GM12878 (cell line): ENCODE results near the gene PMS1. TPM values are rescaled to one million over a fixed set of nuclear protein-coding genes. Genes with fewer than 3 reads are reported as not detected.

Experiments used
- ATAC-seq: fragments of 200-7000 bp; cut with Tn5 transposase; 3 replicates; pipeline ENCODE4 v1.9.1; 2020; ENCODE audit warnings: mild to moderate bottlenecking, moderate library complexity
- BruUV-seq: library from RNA; stranded (reverse); fragments of 400-500 nt; replicated peaks from 2 replicates; lab custom pipeline; 2021; lab: Mats Ljungman, UMichigan
- CTCF ChIA-PET: fragments of 300-600 bp; sonication (Branson Sonifier 250); formaldehyde crosslinking; extraction: SDS; loops from one replicate; lab custom pipeline; 2021; ENCODE audit warnings: inconsistent platforms; lab: Yijun Ruan, JAX
- POLR2A ChIA-PET: fragments of 350-600 bp; formaldehyde crosslinking; extraction: SDS; loops from one replicate; lab custom pipeline; 2021; ENCODE audit warnings: inconsistent platforms; lab: Charles Lee
- RAD21 ChIA-PET: fragments of 300-600 bp; sonication (Branson Sonifier 250); formaldehyde crosslinking; loops from one replicate; lab custom pipeline; 2023; ENCODE audit warnings: antibody characterized with exemption; ENCODE audit not compliant: unreplicated experiment; lab: Charles Lee
- SMC1A ChIA-PET: fragments of 300-600 bp; sonication (Branson Sonifier 250); formaldehyde crosslinking; loops from one replicate; lab custom pipeline; 2023; ENCODE audit not compliant: unreplicated experiment, uncharacterized antibody; lab: Charles Lee
- DNase-seq: peaks from one replicate; pipeline ENCODE4 v3.0.0-alpha.2; 2011; ENCODE audit warnings: low read depth, low spot score
- FAIRE-seq: peaks from 3 replicates; lab custom pipeline; 2011; peaks lifted over from hg19 to GRCh38; lab: Jason Lieb, UNC
- H2AFZ ChIP-seq: 2 replicates; pipeline ENCODE4 v1.6.0; 2011; ENCODE audit warnings: low read depth, low read length, control low read depth; ENCODE audit not compliant: control insufficient read depth
- H3K27ac ChIP-seq: 2 replicates; pipeline ENCODE4 v1.5.1; 2011; ENCODE audit warnings: control low read depth; ENCODE audit not compliant: control insufficient read depth, insufficient read depth
- H3K27me3 ChIP-seq, 2 experiments: replicated peaks in 1 of 2; 2 replicates each; pipeline versions ENCODE4 v1.6.0 to v1.6.1; 2011; ENCODE audit warnings: low read length in 1 of 2; ENCODE audit not compliant: control insufficient read depth in 2 of 2, insufficient read depth in 2 of 2
- H3K36me3 ChIP-seq, 2 experiments: 2 replicates each; pipeline ENCODE4 v1.5.1; 2011; ENCODE audit warnings: low read length in 1 of 2; ENCODE audit not compliant: control insufficient read depth in 2 of 2, insufficient read depth in 2 of 2
- H3K4me1 ChIP-seq: 2 replicates; pipeline ENCODE4 v1.6.1; 2011; ENCODE audit warnings: mild to moderate bottlenecking, low read length, moderate library complexity, mixed read lengths; ENCODE audit not compliant: control insufficient read depth, insufficient read depth
- H3K4me2 ChIP-seq: 2 replicates; pipeline ENCODE4 v1.6.0; 2011; ENCODE audit warnings: control low read depth; ENCODE audit not compliant: control insufficient read depth, insufficient read depth
- H3K4me3 ChIP-seq: fragments of 200-600 bp; sonication (generic); 2 replicates; pipeline ENCODE4 v1.5.1; 2016
- H3K79me2 ChIP-seq: 2 replicates; pipeline ENCODE4 v1.6.0; 2011; ENCODE audit warnings: low read length; ENCODE audit not compliant: control insufficient read depth, insufficient read depth
- H3K9ac ChIP-seq: 2 replicates; pipeline ENCODE4 v1.8.0; 2011; ENCODE audit warnings: low read length, control low read depth, mixed read lengths; ENCODE audit not compliant: control insufficient read depth, insufficient read depth
- H3K9me3 ChIP-seq: replicated peaks from 3 replicates; pipeline ENCODE4 v1.5.1; 2011; ENCODE audit warnings: mild to moderate bottlenecking, low read length; ENCODE audit not compliant: control insufficient read depth, insufficient read depth
- H4K20me1 ChIP-seq: 2 replicates; pipeline ENCODE4 v1.6.0; 2011; ENCODE audit not compliant: control insufficient read depth, insufficient read depth
- BCL11A ChIP-seq: IDR thresholded peaks from 2 replicates; pipeline ENCODE4 v1.6.1; 2011; ENCODE audit warnings: low read depth, low read length
- CBX5 ChIP-seq: sonication (generic); IDR thresholded peaks from 2 replicates; pipeline ENCODE4 v1.6.1; 2016; ENCODE audit warnings: low read depth, moderate library complexity, mild to moderate bottlenecking, inconsistent platforms
- CTCF ChIP-seq, 3 experiments: IDR thresholded peaks in 2 of 3; conservative IDR thresholded peaks in 1 of 3; 2 replicates each; pipeline ENCODE4 v1.5.1; 2011; ENCODE audit warnings: low read depth in 3 of 3, low read length in 3 of 3, mild to moderate bottlenecking in 3 of 3, control low read depth in 2 of 3, moderate library complexity in 2 of 3, inconsistent platforms in 1 of 3, mixed read lengths in 1 of 3; ENCODE audit not compliant: control insufficient read depth in 2 of 3, insufficient read depth in 1 of 3; ENCODE audit errors: extremely low read depth in 1 of 3
- HDAC6 ChIP-seq: fragments of 200-600 bp; sonication (generic); IDR thresholded peaks from one replicate; pipeline ENCODE4 v1.8.0; 2017; ENCODE audit warnings: antibody characterized with exemption; ENCODE audit not compliant: unreplicated experiment
- NFIC ChIP-seq: IDR thresholded peaks from 2 replicates; pipeline ENCODE4 v1.6.1; 2012; ENCODE audit warnings: low read depth, mild to moderate bottlenecking, inconsistent platforms, low read length, moderate library complexity
- NRF1 ChIP-seq: conservative IDR thresholded peaks from 2 replicates; pipeline ENCODE4 v1.6.1; 2011; ENCODE audit warnings: mild to moderate bottlenecking, low read depth, low read length, improper control_type of control experiment
- PAX5 ChIP-seq: IDR thresholded peaks from 2 replicates; pipeline ENCODE4 v1.6.1; 2011; ENCODE audit warnings: low read depth, low read length, borderline replicate concordance
- POU2F2 ChIP-seq: IDR thresholded peaks from 3 replicates; pipeline ENCODE4 v1.6.1; 2011; ENCODE audit warnings: low read depth, mild to moderate bottlenecking, low read length, borderline replicate concordance
- SRF ChIP-seq, 2 experiments: IDR thresholded peaks; 2 replicates each; pipeline ENCODE4 v1.6.1; 2011; ENCODE audit warnings: low read depth in 2 of 2, low read length in 2 of 2, mild to moderate bottlenecking in 1 of 2, moderate library complexity in 1 of 2
- WRNIP1 ChIP-seq: IDR thresholded peaks from 2 replicates; pipeline ENCODE4 v1.6.1; 2011; ENCODE audit warnings: low read depth, low read length, improper control_type of control experiment, borderline replicate concordance
- WGBS: methylation state at CpG from one replicate; pipeline ENCODE4 v1.1.6; 2016; ENCODE audit warnings: low lambda C conversion rate; ENCODE audit not compliant: insufficient replicate concordance, insufficient coverage; ENCODE audit errors: missing lambda C conversion rate; 5-methylcytosine and 5-hydroxymethylcytosine counted together
- in situ Hi-C: fragments of 300-500 bp; cut with MboI; formaldehyde crosslinking; loops from 9 replicates; pipeline ENCODE4 v1.14.3; 2018; ENCODE audit warnings: mixed read lengths
- intact Hi-C: fragments of 100-400 bp; cut with micrococcal nuclease; formaldehyde crosslinking; loops from one replicate; pipeline ENCODE4 v1.14.2; 2022; ENCODE audit not compliant: unreplicated experiment
- polyA plus RNA-seq, 11 experiments: library from polyadenylated mRNA; depleted of rRNA in 4 of 11; unstranded in 6 of 11; stranded (reverse) in 5 of 11; fragments of >200 nt; fragmentation: Nextera tagmentation in 4 of 11; fragmentation: Illumina TruSeq in 1 of 11; extraction: Ambion mirVana in 4 of 11; extraction: Trizol in 1 of 11; gene quantifications; 1 replicate in 1 of 11; 2 replicates in 10 of 11; pipeline versions ENCODE4 v1.2.1 to v1.2.3, GENCODE V29; 2011 to 2016; ENCODE audit warnings: inconsistent platforms in 2 of 11, missing spikeins in 2 of 11, low read depth in 1 of 11
- total RNA-seq, 4 experiments: library from RNA; depleted of rRNA in 3 of 4; stranded (reverse); fragments of >200 nt in 3 of 4; fragmentation: Illumina TruSeq in 1 of 4; extraction: Trizol in 1 of 4; gene quantifications; 2 replicates each; pipeline versions ENCODE4 v1.2.1 to v1.2.3, GENCODE V29; 2013 to 2021
- TF ChIP-seq, protein P1 (sequence below): fragments of 150-350 bp; IDR thresholded peaks from 2 replicates; pipeline ENCODE4 v1.6.1; 2016; ENCODE audit warnings: low read depth, low read length
- TF ChIP-seq, protein P2 (sequence below): IDR thresholded peaks from 2 replicates; pipeline ENCODE4 v1.6.1; 2011; ENCODE audit warnings: mild to moderate bottlenecking, low read depth, low read length, moderate library complexity; ENCODE audit not compliant: insufficient replicate concordance

The PMS1 gene
- total and polyA plus RNA-seq, 10 of the 15 experiments (the other 5 are each of a cell fraction or from before 2014, with no cell fraction given) = 18.7 to 50.6 (median 29.5) TPM

- intact Hi-C loops (no loop called here), in situ Hi-C loops (no loop called here)
Observed at GRCh38 chr2:189862751-189863150, 78.5 kb downstream of the PMS1 start.

More at GRCh38 chr2:189862751-189863150, 78.5 kb downstream of the PMS1 start:
- DNase-seq (no peak), FAIRE-seq (no peak), ATAC-seq (no peak)
- Histone ChIP-seq H3K27ac (no peak overlapping the region), H3K4me2 (no peak overlapping the region), H3K4me3 (no peak overlapping the region), H3K36me3 (peaks cover 0 to 3% of the 10 kb centered on the region in 2 experiments; a peak in 1 of 4 replicates), H3K27me3 (no peaks in the 10 kb centered on the region), H3K9ac (no peak overlapping the region), H4K20me1 (no peaks in the 10 kb centered on the region), H3K9me3 (no peaks in the 10 kb centered on the region; the same call in 2 of the 3 replicates), H2AFZ (no peak overlapping the region)
- RAD21 ChIA-PET = no interaction called here
- WGBS = 93% methylated on average over 1 of the region's 1 CpG
- POLR2A ChIA-PET = interaction anchor here (0.7 kb wide), 1 partner anchor 199 kb away, joined by 4 read pairs; no protein-coding TSS in a partner anchor
- CTCF ChIA-PET = no interaction called here
- TF ChIP-seq, protein P1, sequence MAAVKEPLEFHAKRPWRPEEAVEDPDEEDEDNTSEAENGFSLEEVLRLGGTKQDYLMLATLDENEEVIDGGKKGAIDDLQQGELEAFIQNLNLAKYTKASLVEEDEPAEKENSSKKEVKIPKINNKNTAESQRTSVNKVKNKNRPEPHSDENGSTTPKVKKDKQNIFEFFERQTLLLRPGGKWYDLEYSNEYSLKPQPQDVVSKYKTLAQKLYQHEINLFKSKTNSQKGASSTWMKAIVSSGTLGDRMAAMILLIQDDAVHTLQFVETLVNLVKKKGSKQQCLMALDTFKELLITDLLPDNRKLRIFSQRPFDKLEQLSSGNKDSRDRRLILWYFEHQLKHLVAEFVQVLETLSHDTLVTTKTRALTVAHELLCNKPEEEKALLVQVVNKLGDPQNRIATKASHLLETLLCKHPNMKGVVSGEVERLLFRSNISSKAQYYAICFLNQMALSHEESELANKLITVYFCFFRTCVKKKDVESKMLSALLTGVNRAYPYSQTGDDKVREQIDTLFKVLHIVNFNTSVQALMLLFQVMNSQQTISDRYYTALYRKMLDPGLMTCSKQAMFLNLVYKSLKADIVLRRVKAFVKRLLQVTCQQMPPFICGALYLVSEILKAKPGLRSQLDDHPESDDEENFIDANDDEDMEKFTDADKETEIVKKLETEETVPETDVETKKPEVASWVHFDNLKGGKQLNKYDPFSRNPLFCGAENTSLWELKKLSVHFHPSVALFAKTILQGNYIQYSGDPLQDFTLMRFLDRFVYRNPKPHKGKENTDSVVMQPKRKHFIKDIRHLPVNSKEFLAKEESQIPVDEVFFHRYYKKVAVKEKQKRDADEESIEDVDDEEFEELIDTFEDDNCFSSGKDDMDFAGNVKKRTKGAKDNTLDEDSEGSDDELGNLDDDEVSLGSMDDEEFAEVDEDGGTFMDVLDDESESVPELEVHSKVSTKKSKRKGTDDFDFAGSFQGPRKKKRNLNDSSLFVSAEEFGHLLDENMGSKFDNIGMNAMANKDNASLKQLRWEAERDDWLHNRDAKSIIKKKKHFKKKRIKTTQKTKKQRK = no peak
- TF ChIP-seq NFIC = no peak
- TF ChIP-seq SRF (IDR thresholded peaks at IDR 0.05; ENCODE audit: low read depth in 2 of 2, low read length in 2 of 2) = no peak
- TF ChIP-seq CBX5 = no peak
- TF ChIP-seq WRNIP1 = no peak
- TF ChIP-seq, protein P2, sequence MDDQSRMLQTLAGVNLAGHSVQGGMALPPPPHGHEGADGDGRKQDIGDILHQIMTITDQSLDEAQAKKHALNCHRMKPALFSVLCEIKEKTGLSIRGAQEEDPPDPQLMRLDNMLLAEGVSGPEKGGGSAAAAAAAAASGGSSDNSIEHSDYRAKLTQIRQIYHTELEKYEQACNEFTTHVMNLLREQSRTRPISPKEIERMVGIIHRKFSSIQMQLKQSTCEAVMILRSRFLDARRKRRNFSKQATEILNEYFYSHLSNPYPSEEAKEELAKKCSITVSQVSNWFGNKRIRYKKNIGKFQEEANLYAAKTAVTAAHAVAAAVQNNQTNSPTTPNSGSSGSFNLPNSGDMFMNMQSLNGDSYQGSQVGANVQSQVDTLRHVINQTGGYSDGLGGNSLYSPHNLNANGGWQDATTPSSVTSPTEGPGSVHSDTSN = no peak
- no peak for TF ChIP-seq NRF1
- no peak for TF ChIP-seq BCL11A
- TF ChIP-seq POU2F2 = no peak
- no peak for TF ChIP-seq PAX5
- no peak for TF ChIP-seq HDAC6
- TF ChIP-seq CTCF (IDR thresholded peaks at IDR 0.05 in 2 of 3, conservative IDR thresholded peaks at IDR 0.05 in 1 of 3; ENCODE audit: control insufficient read depth in 2 of 3, extremely low read depth in 1 of 3, insufficient read depth in 1 of 3, low read depth in 3 of 3, low read length in 3 of 3) = no peak
- TF ChIP-seq, all 136 proteins: peak for 0
- H3K79me2 ChIP-seq = no peaks in the 10 kb centered on the region
- BruUV-seq = no TSS peak
- SMC1A ChIA-PET = interaction anchor here (0.9 kb wide), 1 partner anchor 42 kb away, joined by 3 read pairs; no protein-coding TSS in a partner anchor
- no peaks in the 10 kb centered on the region for H3K4me1 ChIP-seq
